Transverse colon (tissue), 4 donors: Measurements from ENCODE around the gene MAGI1. TPM values are rescaled to one million over a fixed set of nuclear protein-coding genes. Genes with fewer than 3 reads are reported as not detected.

Experiments
- DNase-seq: peaks from one replicate; pipeline ENCODE4 v3.0.0-alpha.2; 2019
- H3K27ac ChIP-seq, 4 donors: fragments of 200-600 bp; sonication (generic); 2 replicates each; pipeline ENCODE4 v1.5.1; 2016 to 2018; ENCODE audit warnings: inconsistent platforms in 4 of 4
- H3K27me3 ChIP-seq: fragments of 200-600 bp; sonication (generic); 2 replicates; pipeline ENCODE4 v1.5.1; 2017; ENCODE audit warnings: inconsistent platforms
- H3K36me3 ChIP-seq, 4 donors: fragments of 200-600 bp; sonication (generic); 2 replicates each; pipeline ENCODE4 v1.5.1; 2017 to 2019; ENCODE audit warnings: inconsistent platforms in 4 of 4
- H3K4me1 ChIP-seq, 4 donors: fragments of 200-600 bp; sonication (generic); 2 replicates each; pipeline ENCODE4 v1.5.1; 2017 to 2020; ENCODE audit warnings: inconsistent platforms in 4 of 4
- H3K4me3 ChIP-seq, 4 donors: fragments of 200-600 bp; sonication (generic); 1 replicate in 1 of 4; 2 replicates in 3 of 4; pipeline versions ENCODE4 v1.5.1 to v1.6.1; 2017 to 2019; ENCODE audit warnings: inconsistent platforms in 4 of 4
- H3K9me3 ChIP-seq, 2 donors: fragments of 200-600 bp; sonication (generic); 2 replicates each; pipeline ENCODE4 v1.5.1; 2017 to 2019; ENCODE audit warnings: inconsistent platforms in 2 of 2
- CTCF ChIP-seq, 5 experiments: fragments of 200-600 bp in 3 of 5; fragments of 450-650 bp in 2 of 5; sonication (generic) in 3 of 5; IDR thresholded peaks; 1 replicate in 2 of 5; 2 replicates in 3 of 5; pipeline ENCODE4 v1.5.1; 2016 to 2017; ENCODE audit warnings: antibody characterized with exemption in 5 of 5, inconsistent platforms in 3 of 5, mild to moderate bottlenecking in 2 of 5, moderate library complexity in 1 of 5
- EP300 ChIP-seq: sonication (generic); formaldehyde crosslinking; IDR thresholded peaks from one replicate; pipeline ENCODE4 v1.6.1; 2017; ENCODE audit warnings: antibody characterized with exemption, low read depth
- POLR2A ChIP-seq: fragments of 450-650 bp; IDR thresholded peaks from one replicate; pipeline ENCODE4 v1.6.1; 2016; ENCODE audit warnings: antibody characterized with exemption, mild to moderate bottlenecking, moderate library complexity
- POLR2AphosphoS5 ChIP-seq, 3 donors: sonication (generic); formaldehyde crosslinking; IDR thresholded peaks; one replicate each; pipeline ENCODE4 v1.6.1; 2016; ENCODE audit warnings: antibody characterized with exemption in 3 of 3
- WGBS, 2 donors: methylation state at CpG; one replicate each; pipeline ENCODE4 v1.1.5; 2018; ENCODE audit warnings: low coverage in 1 of 2; 5-methylcytosine and 5-hydroxymethylcytosine counted together
- in situ Hi-C, 4 donors: fragments of 200-750 bp; cut with MboI; loops; one replicate each; pipeline versions ENCODE4 v1.15.0 to v1.15.1; 2017; ENCODE audit warnings: low sequenced_read_pairs in 3 of 4, low pct_ligation_motif_present in 1 of 4, low pct_unique_long_range_greater_than_20kb in 1 of 4
- intact Hi-C: fragments of 100-400 bp; cut with DNase I; formaldehyde crosslinking; loops from one replicate; pipeline ENCODE4 v1.15.1; 2023; ENCODE audit warnings: low total_unique reads
- total RNA-seq, 4 donors: library from RNA; depleted of rRNA; stranded (reverse); fragments of >200 nt; gene quantifications; one replicate each; pipeline ENCODE4 v1.1.0, GENCODE V29; 2016

The MAGI1 gene
- total RNA-seq, 4 donors from 2014 or later = 50.8 to 190 (median 67.4) TPM

DNA sequence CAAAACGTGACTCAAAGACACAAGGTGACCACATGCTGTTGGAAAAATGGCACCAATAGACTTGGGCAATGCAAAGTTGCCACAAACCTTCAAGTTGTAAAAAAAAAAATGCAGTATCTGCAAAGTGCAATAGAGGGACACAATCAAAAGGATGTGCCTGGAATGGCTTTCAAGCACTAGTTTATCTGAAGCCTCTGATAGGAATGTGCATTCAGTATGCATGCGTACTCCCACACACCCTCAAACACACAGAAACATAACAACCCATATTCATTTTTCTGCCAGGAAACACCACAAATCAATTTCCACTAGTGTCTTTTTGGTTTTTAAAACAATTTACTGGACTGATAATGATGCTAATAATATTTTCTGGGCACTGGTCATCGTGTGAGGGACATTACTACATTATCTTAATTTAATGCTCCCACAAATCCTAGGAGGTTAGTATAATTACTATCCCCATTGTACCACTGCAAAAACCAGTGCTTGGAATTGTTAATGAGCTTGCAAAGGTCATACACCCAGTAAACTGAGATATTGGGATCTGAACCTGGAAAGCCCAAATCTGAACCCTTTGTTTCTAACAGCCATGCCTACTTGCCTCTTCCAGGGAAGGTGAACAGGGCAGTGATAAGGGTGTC is 298.7 kb downstream of the MAGI1 start:
- Histone ChIP-seq H3K9me3 (no peaks in the 10 kb centered on the region), H3K27me3 (no peaks in the 10 kb centered on the region), H3K27ac (no peak overlapping the region), H3K36me3 (no peaks in the 10 kb centered on the region), H3K4me3 (no peak overlapping the region), H3K4me1 (no peaks in the 10 kb centered on the region)
- TF ChIP-seq EP300 = no peak
- no peak for TF ChIP-seq POLR2AphosphoS5 (IDR thresholded peaks at IDR 0.05)
- TF ChIP-seq CTCF (IDR thresholded peaks at IDR 0.05) = no peak
- TF ChIP-seq POLR2A = no peak
- WGBS, 2 donors = 46 to 86% methylated on average over 2 to 3 of the region's 3 CpGs
- in situ Hi-C loops = loop anchor here (25.0 kb wide), 2 partner anchors 303 to 1203 kb away; no protein-coding TSS in a partner anchor
- DNase-seq = no peak
- intact Hi-C loops = no loop called here

DNA sequence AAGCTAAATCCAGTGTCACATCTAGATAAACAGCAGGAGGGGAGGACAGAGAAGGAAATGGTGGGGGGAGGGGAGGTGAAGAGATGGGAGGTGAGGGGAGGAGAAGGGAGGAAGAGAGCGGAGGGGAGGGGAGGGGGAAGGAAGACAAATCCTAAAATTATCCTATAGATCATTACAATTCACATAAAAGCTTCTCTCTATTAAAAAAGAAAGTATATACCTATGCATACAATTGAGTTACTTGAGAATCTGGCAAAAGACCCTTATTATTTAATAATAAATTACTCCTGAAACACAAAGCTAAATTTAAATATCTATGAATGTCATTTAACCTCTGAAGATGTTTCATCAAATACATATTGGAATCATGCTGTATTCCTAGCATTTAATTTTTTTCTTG is 303.9 kb downstream of the MAGI1 start:
- no peaks in the 10 kb centered on the region for H3K36me3 ChIP-seq
- H3K4me1 ChIP-seq = peaks cover 0 to 6% (median 2%) of the 10 kb centered on the region in 4 donors
- WGBS, 2 donors = 60 to 72% methylated on average over 1 of the region's 1 CpG
- TF ChIP-seq POLR2AphosphoS5 (IDR thresholded peaks at IDR 0.05) (no peak), EP300 (no peak), CTCF (IDR thresholded peaks at IDR 0.05) (no peak), POLR2A (no peak)
- no peak for DNase-seq
- no peak overlapping the region for H3K27ac ChIP-seq
- H3K9me3 ChIP-seq = no peaks in the 10 kb centered on the region
- no peaks in the 10 kb centered on the region for H3K27me3 ChIP-seq
- in situ Hi-C loops (loop anchor here (25.0 kb wide), 2 partner anchors 297 to 1197 kb away; no protein-coding TSS in a partner anchor), intact Hi-C loops (no loop called here)
- H3K4me3 ChIP-seq = no peak overlapping the region

- H3K9me3 ChIP-seq = no peaks in the 10 kb centered on the region
- no peak overlapping the region for H3K4me3 ChIP-seq
- 69 to 72% methylated on average over 3 of the region's 3 CpGs for WGBS, 2 donors
- no peak for DNase-seq
- H3K36me3 ChIP-seq = no peaks in the 10 kb centered on the region
- no peak overlapping the region for H3K27ac ChIP-seq
- TF ChIP-seq POLR2A (no peak), EP300 (no peak), POLR2AphosphoS5 (IDR thresholded peaks at IDR 0.05) (no peak), CTCF (IDR thresholded peaks at IDR 0.05) (no peak)
- H3K4me1 ChIP-seq = peaks cover 0 to 10% (median 5%) of the 10 kb centered on the region in 4 donors
- H3K27me3 ChIP-seq = no peaks in the 10 kb centered on the region
- intact Hi-C loops = no loop called here
- in situ Hi-C loops = loop anchor here (25.0 kb wide), 2 partner anchors 297 to 1197 kb away; no protein-coding TSS in a partner anchor
These were observed 304.3 kb downstream of the MAGI1 start for GRCh38 chr3:65734382-65734781.

DNA sequence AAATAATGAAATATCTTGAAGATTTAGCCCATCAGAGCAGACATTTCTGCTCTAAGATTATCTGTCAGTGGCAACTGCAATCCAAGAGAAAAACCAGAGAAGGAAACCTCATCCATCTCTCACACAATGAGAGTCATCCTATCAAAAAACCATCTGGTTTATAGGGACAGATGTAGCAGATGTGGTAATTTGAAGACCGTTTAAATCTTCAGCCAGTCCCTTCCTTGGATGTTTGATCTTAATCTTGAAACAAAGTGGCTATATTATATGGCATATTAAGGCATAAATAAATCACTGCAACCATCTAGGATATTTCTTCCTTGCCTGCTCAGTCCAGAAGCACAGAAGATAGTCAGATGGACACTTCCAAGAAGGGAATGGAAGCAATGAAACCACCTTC is 305.3 kb downstream of the MAGI1 start:
- TF ChIP-seq CTCF (IDR thresholded peaks at IDR 0.05) (no peak), EP300 (no peak), POLR2A (no peak), POLR2AphosphoS5 (IDR thresholded peaks at IDR 0.05) (no peak)
- H3K4me3 ChIP-seq = no peak overlapping the region
- no peak for DNase-seq
- no peaks in the 10 kb centered on the region for H3K36me3 ChIP-seq
- H3K4me1 ChIP-seq = peaks cover 0 to 19% (median 11%) of the 10 kb centered on the region in 4 donors
- no peaks in the 10 kb centered on the region for H3K9me3 ChIP-seq
- in situ Hi-C loops = loop anchor here (25.0 kb wide), 2 partner anchors 296 to 1196 kb away; no protein-coding TSS in a partner anchor
- H3K27ac ChIP-seq = no peak overlapping the region
- H3K27me3 ChIP-seq = no peaks in the 10 kb centered on the region
- intact Hi-C loops = no loop called here
- WGBS, 2 donors = 71% methylated on average over 1 of the region's 1 CpG; no CpG with 5 or more reads in 1 of the 2 donors
